Gastroesophageal sphincter (tissue), 3 donors: ENCODE measurements around the gene ZNF778.

Source experiments
- EP300 ChIP-seq: sonication (generic); formaldehyde crosslinking; IDR thresholded peaks from one replicate; pipeline ENCODE4 v1.6.1; 2017; ENCODE audit warnings: antibody characterized with exemption, mild to moderate bottlenecking
- TF ChIP-seq, protein P1 (sequence below), 4 experiments: fragments of 200-600 bp in 2 of 4; fragments of 450-650 bp in 2 of 4; sonication (generic) in 1 of 4; IDR thresholded peaks; one replicate each; pipeline ENCODE4 v1.5.1; 2017 to 2019; ENCODE audit warnings: antibody characterized with exemption in 4 of 4, mild to moderate bottlenecking in 2 of 4, moderate library complexity in 2 of 4

DNA sequence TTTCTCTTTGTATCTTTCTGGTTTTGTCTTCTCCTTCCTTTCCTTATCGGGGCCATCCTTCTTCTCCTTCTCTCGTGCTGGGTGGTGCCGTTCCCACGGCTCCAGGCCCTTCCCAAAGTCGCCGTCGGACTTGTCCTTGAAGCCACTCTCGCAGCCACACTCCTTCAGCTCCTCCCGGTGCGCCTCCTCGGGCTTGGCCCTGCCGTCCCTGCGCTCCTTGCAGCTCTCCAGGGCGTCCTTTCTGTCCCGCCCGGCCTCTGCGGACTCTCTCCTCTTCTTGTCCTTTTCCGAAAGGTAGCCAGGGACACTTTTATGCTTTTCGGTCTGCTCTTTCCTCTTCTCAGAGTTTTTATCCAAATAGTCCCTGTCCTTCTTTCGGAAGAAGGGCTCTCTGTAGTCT is 65.9 kb downstream of the ZNF778 start:
- TF ChIP-seq EP300: no peak
- TF ChIP-seq, protein P1, sequence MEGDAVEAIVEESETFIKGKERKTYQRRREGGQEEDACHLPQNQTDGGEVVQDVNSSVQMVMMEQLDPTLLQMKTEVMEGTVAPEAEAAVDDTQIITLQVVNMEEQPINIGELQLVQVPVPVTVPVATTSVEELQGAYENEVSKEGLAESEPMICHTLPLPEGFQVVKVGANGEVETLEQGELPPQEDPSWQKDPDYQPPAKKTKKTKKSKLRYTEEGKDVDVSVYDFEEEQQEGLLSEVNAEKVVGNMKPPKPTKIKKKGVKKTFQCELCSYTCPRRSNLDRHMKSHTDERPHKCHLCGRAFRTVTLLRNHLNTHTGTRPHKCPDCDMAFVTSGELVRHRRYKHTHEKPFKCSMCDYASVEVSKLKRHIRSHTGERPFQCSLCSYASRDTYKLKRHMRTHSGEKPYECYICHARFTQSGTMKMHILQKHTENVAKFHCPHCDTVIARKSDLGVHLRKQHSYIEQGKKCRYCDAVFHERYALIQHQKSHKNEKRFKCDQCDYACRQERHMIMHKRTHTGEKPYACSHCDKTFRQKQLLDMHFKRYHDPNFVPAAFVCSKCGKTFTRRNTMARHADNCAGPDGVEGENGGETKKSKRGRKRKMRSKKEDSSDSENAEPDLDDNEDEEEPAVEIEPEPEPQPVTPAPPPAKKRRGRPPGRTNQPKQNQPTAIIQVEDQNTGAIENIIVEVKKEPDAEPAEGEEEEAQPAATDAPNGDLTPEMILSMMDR (IDR thresholded peaks at IDR 0.05): no peak
